ENCODE results near the gene RBFOX2. TPM values are rescaled to one million over a fixed set of nuclear protein-coding genes. Genes with fewer than 3 reads are reported as not detected.
"Not testable (repeated sequence)": the region's sequence is repeated elsewhere in the genome, so short reads cannot be mapped to it uniquely, and the experiment has no call there.

The RBFOX2 gene
- total RNA-seq, 1 experiment from 2014 or later = 144 TPM

DNA sequence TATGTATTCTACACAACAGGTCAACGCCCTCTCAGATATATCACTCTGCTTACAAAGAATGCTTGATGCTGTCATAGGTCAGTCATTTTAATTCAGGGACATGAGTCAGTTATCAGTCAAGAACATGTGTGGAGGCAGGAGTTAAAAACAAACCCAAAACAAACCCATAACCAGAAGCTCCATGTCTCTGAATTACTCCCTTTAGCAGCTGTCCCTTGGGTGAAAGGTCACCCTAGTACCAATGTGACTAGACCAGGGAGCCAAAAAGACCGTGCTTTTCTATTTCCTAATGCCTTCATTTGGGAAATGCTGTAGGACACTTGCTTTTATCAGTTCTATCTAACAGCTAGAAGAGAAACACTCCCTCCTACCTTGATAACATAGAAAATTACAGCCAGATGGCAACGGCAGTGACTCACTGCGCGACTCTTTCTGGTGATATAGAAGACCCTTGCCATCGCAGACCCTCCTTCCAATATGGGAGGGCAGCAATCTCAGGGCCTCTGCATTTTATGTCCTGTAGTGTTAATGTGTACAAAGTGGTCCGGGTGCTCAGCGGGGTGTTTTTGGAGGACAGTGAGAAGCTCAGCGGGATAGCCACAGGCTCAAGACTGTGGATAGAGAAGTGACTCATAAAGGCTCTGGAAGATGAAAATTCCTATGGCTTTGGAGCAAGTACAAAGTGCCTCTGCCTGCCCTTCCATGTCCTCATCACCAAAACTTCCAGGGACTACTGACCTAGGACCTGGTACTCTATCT, 286.1 kb downstream of the RBFOX2 start:
- Histone ChIP-seq H3K9me3 (replicated peaks) (no peaks in the 10 kb centered on the region), H3K27ac (peak overlapping the region; percentile 85), H3K4me1 (replicated peaks) (peaks cover 43% of the 10 kb centered on the region), H3K36me3 (peaks cover 80% of the 10 kb centered on the region), H3K4me3 (no peak overlapping the region), H3K27me3 (replicated peaks) (no peaks in the 10 kb centered on the region)
- peak; percentile 64 to 75 for DNase-seq (ENCODE audit: low read depth in 1 of 2, low spot score in 2 of 2)

- Histone ChIP-seq H3K36me3 (peaks cover 69% of the 10 kb centered on the region), H3K27ac (0 out of 2 replicates have a peak overlapping the region, but pooled peaks have one; percentile 2), H3K4me3 (no peak overlapping the region), H3K4me1 (replicated peaks) (peaks cover 29% of the 10 kb centered on the region), H3K27me3 (replicated peaks) (no peaks in the 10 kb centered on the region), H3K9me3 (replicated peaks) (no peaks in the 10 kb centered on the region)
- DNase-seq (ENCODE audit: low read depth in 1 of 2, low spot score in 2 of 2) = no peak
Observed at GRCh38 chr22:35740616-35741015, 288.0 kb downstream of the RBFOX2 start.

DNA sequence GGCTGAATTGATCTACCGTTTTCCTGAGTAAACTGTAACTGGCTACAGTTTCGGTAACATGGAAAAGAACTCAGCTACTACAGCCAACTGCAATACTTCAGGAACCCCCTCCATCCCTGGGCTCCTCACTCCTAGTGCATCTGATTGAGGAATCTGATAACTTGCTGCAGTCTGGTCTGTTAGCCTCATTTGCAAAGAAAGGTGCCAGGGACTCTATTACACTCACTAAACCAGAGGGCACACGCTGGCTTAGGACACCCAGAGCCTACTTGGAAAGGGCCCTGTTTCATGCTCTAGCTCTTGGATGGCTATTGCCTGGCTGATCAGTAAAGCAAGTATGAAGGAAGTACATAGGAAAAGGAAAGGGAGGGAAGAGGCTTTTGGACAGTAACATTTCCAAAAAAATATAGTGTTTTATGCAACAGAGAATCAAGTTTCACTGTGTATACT, 288.7 kb downstream of the RBFOX2 start:
- Histone ChIP-seq H3K27me3 (replicated peaks) (no peaks in the 10 kb centered on the region), H3K27ac (no peak overlapping the region), H3K4me1 (replicated peaks) (peaks cover 29% of the 10 kb centered on the region), H3K9me3 (replicated peaks) (no peaks in the 10 kb centered on the region), H3K4me3 (no peak overlapping the region), H3K36me3 (peaks cover 62% of the 10 kb centered on the region)
- no peak for DNase-seq (ENCODE audit: low read depth in 1 of 2, low spot score in 2 of 2)

- DNase-seq (ENCODE audit: low read depth in 1 of 2, low spot score in 2 of 2) = no peak
- H3K27me3 ChIP-seq (replicated peaks) = no peaks in the 10 kb centered on the region
- H3K4me1 ChIP-seq (replicated peaks) = peaks cover 29% of the 10 kb centered on the region
- H3K27ac ChIP-seq = no peak overlapping the region
- no peaks in the 10 kb centered on the region for H3K9me3 ChIP-seq (replicated peaks)
- H3K4me3 ChIP-seq = no peak overlapping the region
- peaks cover 56% of the 10 kb centered on the region for H3K36me3 ChIP-seq
Observed at GRCh38 chr22:35739076-35739930, 289.3 kb downstream of the RBFOX2 start.

- H3K27me3 ChIP-seq (replicated peaks); H3K27ac ChIP-seq; DNase-seq (ENCODE audit: low read depth in 1 of 2, low spot score in 2 of 2); H3K4me3 ChIP-seq; H3K9me3 ChIP-seq (replicated peaks): not testable (repeated sequence)
- Histone ChIP-seq H3K4me1 (replicated peaks) (peaks cover 21% of the 10 kb centered on the region), H3K36me3 (peaks cover 45% of the 10 kb centered on the region)
Observed at GRCh38 chr22:35737886-35738285, 290.7 kb downstream of the RBFOX2 start.

DNA sequence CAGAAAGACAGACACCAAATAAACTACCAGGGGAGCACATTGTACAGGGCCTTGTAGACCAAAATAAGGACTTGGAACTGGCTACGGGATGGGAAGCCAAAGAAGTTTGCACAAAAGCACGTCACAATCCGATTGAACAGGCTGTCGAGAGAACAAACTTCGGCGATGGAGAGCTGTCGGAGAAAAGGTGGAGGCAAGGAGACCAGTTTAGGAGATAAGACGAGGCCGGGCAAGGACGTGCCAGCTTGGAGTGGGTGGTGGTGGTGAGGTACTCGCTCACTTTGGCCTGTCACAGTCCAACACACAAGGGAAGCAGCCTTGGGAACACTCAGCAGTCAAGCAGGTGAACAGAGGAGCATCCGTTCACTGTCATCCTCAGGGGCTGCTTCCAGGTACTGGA, 291.9 kb downstream of the RBFOX2 start:
- H3K27me3 ChIP-seq (replicated peaks) = no peaks in the 10 kb centered on the region
- no peak overlapping the region for H3K4me3 ChIP-seq
- H3K36me3 ChIP-seq = peaks cover 39% of the 10 kb centered on the region
- no peak overlapping the region for H3K27ac ChIP-seq
- no peaks in the 10 kb centered on the region for H3K9me3 ChIP-seq (replicated peaks)
- peaks cover 9% of the 10 kb centered on the region for H3K4me1 ChIP-seq (replicated peaks)
- DNase-seq (ENCODE audit: low read depth in 1 of 2, low spot score in 2 of 2) = no peak

GRCh38 chr22:35736166-35736565, 292.5 kb downstream of the RBFOX2 start:
- no peaks in the 10 kb centered on the region for H3K27me3 ChIP-seq (replicated peaks)
- H3K4me3 ChIP-seq = no peak overlapping the region
- peaks cover 4% of the 10 kb centered on the region for H3K4me1 ChIP-seq (replicated peaks)
- peaks cover 34% of the 10 kb centered on the region for H3K36me3 ChIP-seq
- no peak overlapping the region for H3K27ac ChIP-seq
- no peaks in the 10 kb centered on the region for H3K9me3 ChIP-seq (replicated peaks)
- DNase-seq (ENCODE audit: low read depth in 1 of 2, low spot score in 2 of 2) = no peak

DNA sequence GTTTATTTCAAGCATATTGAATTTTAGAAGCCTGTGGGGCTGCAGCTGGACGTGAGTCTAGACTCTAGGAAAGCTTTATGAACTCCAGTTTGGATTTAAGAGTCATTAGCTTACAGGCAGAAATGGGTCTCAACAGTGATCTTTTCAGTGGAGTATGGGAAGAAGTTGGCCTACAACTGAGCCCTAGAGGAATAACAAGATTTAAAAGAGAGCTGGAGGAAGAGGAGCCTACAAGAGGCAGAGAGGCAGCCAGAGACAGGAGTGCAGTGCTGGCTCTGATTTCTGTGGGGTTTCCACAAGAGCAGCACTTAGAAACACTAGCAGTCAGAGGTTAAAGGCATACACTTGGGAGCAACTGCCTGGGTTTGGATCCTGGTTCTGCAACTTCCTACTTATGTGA, 293.1 kb downstream of the RBFOX2 start:
- Histone ChIP-seq H3K4me3 (no peak overlapping the region), H3K27me3 (replicated peaks) (no peaks in the 10 kb centered on the region), H3K27ac (no peak overlapping the region), H3K4me1 (replicated peaks) (no peaks in the 10 kb centered on the region), H3K9me3 (replicated peaks) (no peaks in the 10 kb centered on the region), H3K36me3 (peaks cover 28% of the 10 kb centered on the region)
- no peak for DNase-seq (ENCODE audit: low read depth in 1 of 2, low spot score in 2 of 2)

- H3K9me3 ChIP-seq (replicated peaks) = no peaks in the 10 kb centered on the region
- H3K4me1 ChIP-seq (replicated peaks) = no peaks in the 10 kb centered on the region
- no peaks in the 10 kb centered on the region for H3K27me3 ChIP-seq (replicated peaks)
- H3K36me3 ChIP-seq = peaks cover 17% of the 10 kb centered on the region
- no peak overlapping the region for H3K4me3 ChIP-seq
- no peak overlapping the region for H3K27ac ChIP-seq
- no peak for DNase-seq (ENCODE audit: low read depth in 1 of 2, low spot score in 2 of 2)
Observed at GRCh38 chr22:35734517-35734827, 294.2 kb downstream of the RBFOX2 start.

DNA sequence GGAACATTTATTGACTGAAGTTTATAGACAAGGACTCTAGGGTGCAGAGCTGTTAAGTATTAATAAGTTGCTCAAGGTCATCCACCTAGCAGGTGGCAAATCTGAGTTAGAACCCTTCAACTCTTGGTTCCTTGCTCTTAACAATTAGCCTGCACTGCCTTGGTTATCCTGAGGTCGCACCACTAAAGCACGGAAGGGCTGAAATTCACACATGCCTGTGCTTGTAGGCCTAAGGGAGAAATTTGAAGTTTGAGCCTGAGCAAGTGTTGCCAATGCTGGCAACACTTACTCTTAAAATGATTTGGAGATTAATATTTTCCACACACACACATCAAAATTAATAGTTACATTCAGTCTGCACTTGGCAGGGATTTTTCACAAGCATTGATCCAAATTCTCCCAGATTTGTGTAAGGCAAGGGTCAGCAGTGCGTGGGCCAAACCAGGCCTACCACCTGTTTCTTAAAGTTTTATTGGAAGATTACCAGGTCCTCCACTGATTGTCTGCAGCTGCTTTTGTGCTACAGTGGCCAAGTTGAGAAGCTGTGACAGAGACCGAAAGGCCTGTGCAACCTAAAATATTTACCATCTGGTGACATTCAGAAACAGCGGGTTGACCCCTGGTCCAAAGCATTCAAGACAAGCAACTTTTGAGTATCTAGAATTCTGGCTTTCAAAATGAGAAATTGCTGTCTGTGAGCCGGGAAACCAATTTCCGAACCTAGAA, 294.7 kb downstream of the RBFOX2 start:
- Histone ChIP-seq H3K4me3 (no peak overlapping the region), H3K27ac (no peak overlapping the region), H3K27me3 (replicated peaks) (no peaks in the 10 kb centered on the region), H3K9me3 (replicated peaks) (no peaks in the 10 kb centered on the region), H3K36me3 (peaks cover 12% of the 10 kb centered on the region), H3K4me1 (replicated peaks) (no peaks in the 10 kb centered on the region)
- DNase-seq (ENCODE audit: low read depth in 1 of 2, low spot score in 2 of 2) = peak in 1 of 2 experiments; percentile 16

DNA sequence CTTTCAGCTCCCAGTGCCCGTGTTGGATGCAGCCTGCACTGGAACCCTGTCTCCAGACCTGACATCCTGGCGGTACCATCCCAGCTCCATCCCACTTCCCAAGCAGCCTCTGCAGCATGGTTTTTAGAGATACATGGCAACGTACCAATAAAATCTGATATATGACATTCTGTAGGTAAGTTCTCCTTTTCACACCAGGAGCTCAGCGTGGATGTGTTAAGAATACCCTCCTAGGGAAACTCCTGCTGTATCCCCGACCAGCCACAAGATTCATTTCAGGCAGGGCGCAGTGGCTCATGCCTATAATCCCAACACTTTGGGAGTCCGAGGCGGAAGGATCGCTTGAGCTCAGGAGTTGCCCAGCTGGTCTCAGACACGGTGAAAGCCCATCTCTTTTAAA, 295.6 kb downstream of the RBFOX2 start:
- Histone ChIP-seq H3K9me3 (replicated peaks) (no peaks in the 10 kb centered on the region), H3K27ac (no peak overlapping the region), H3K4me1 (replicated peaks) (no peaks in the 10 kb centered on the region), H3K27me3 (replicated peaks) (no peaks in the 10 kb centered on the region), H3K4me3 (no peak overlapping the region), H3K36me3 (peaks cover 5% of the 10 kb centered on the region)
- DNase-seq (ENCODE audit: low read depth in 1 of 2, low spot score in 2 of 2) = no peak

- DNase-seq (ENCODE audit: low read depth in 1 of 2, low spot score in 2 of 2) = no peak
- H3K9me3 ChIP-seq (replicated peaks) = no peaks in the 10 kb centered on the region
- no peaks in the 10 kb centered on the region for H3K4me1 ChIP-seq (replicated peaks)
- no peaks in the 10 kb centered on the region; the same call in 1 of the 2 replicates for H3K36me3 ChIP-seq
- H3K4me3 ChIP-seq = no peak overlapping the region
- H3K27me3 ChIP-seq (replicated peaks) = no peaks in the 10 kb centered on the region
- no peak overlapping the region for H3K27ac ChIP-seq
Observed at GRCh38 chr22:35732116-35732515, 296.5 kb downstream of the RBFOX2 start.

DNA sequence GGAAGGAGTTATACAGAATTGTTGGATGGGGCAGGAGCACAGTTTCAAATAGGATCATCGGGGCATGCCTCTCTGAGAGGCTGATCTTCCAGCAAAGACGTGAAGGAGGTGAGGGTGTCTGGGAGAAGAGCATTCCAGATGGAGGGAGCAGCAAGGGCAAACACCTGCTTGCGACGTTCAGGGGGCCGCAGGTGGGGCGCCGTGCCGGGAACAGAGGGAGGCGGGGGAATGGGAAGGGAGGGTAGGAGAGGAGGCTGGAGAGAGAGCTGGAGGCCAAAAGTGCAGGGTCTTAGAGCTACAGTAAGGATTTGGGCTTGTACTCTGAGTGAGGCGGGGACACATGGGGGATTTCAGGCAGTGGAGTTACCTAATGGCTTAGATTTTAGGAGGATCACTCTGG, 297.3 kb downstream of the RBFOX2 start:
- DNase-seq (ENCODE audit: low read depth in 1 of 2, low spot score in 2 of 2) = no peak
- Histone ChIP-seq H3K4me3 (no peak overlapping the region), H3K27ac (no peak overlapping the region), H3K4me1 (replicated peaks) (no peaks in the 10 kb centered on the region), H3K27me3 (replicated peaks) (no peaks in the 10 kb centered on the region), H3K9me3 (replicated peaks) (no peaks in the 10 kb centered on the region), H3K36me3 (no peaks in the 10 kb centered on the region; the same call in 1 of the 2 replicates)

- no peaks in the 10 kb centered on the region for H3K9me3 ChIP-seq (replicated peaks)
- H3K27me3 ChIP-seq (replicated peaks) = no peaks in the 10 kb centered on the region
- H3K27ac ChIP-seq = no peak overlapping the region
- DNase-seq (ENCODE audit: low read depth in 1 of 2, low spot score in 2 of 2) = no peak
- H3K4me3 ChIP-seq = no peak overlapping the region
- H3K36me3 ChIP-seq = no peaks in the 10 kb centered on the region
- no peaks in the 10 kb centered on the region for H3K4me1 ChIP-seq (replicated peaks)
Observed at GRCh38 chr22:35729309-35729698, 299.3 kb downstream of the RBFOX2 start.
